ENCODE data around the gene DIPK2A.

Gene DIPK2A

DNA sequence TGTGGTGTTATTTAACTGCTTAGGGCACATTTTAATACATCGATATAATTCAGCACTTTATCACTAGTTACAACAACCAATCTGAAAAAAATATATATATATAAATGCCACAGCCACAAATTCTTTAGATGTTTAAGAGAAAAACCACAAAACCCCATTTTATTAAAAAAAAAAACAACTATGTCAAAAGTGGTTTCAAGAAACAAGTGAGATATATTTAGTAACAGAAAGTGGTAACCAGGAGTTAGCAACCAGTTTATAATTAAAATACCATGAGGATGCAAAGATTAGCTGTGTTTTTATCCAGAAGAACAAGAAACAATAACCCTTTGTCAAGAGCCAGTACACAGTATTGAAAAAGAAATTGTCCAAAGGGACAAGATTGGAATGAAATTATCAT is 14.8 kb upstream of the DIPK2A start:
- Histone ChIP-seq H3K9ac (ENCODE audit: low read length) (no peak overlapping the region), H3K27me3 (replicated peaks; ENCODE audit: control insufficient read depth, insufficient read depth, low read length) (no peaks in the 10 kb centered on the region), H3K36me3 (ENCODE audit: control insufficient read depth, insufficient read depth, low read length, severe bottlenecking) (no peaks in the 10 kb centered on the region), H3K9me3 (ENCODE audit: control insufficient read depth, low read length) (no peaks in the 10 kb centered on the region), H3K4me3 (ENCODE audit: low read length) (no peak overlapping the region), H3K4me1 (ENCODE audit: control insufficient read depth, insufficient read depth, low read length) (no peaks in the 10 kb centered on the region)
- peak; percentile 24 for DNase-seq (ENCODE audit: low read depth)

DNA sequence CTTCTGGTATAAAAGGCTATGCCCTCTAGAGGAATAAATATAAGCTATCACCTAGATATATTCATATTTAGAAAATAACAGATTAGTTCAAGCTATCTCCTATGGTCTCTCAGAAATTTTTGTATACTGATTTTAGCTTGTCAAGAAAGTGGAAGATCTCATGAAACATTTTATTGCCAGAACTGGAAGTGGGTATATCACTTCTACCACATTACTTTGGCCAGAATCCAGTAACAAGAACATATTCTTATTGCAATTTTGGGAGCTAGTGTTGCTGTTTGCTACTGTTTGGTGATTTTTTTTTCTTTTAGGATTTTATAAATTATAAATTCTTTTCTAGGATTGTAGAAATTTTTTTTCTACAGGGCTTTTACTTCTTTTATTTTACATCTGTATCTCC is 14.2 kb upstream of the DIPK2A start:
- H3K27me3 ChIP-seq (replicated peaks; ENCODE audit: control insufficient read depth, insufficient read depth, low read length): no peaks in the 10 kb centered on the region

DNA sequence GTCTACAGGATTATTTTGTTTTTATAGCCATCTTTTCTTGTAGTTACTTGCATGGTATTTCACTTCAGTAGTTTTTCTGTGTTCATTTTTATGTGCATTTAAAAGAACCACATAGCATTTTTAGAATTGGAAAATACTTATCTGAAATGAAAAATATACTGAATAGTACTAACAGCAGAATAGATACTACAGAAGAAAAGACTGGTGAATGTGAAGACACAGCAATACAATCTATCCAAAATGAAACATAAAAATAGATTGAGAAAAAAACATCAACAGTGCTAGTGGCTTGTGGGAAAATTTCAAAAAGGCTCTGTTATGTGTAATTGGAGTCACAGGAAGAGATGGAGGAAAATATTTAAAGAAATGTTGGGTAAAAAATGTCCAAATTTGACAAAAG is 12.7 kb upstream of the DIPK2A start:
- Histone ChIP-seq H3K36me3 (ENCODE audit: control insufficient read depth, insufficient read depth, low read length, severe bottlenecking) (no peaks in the 10 kb centered on the region), H3K27me3 (replicated peaks; ENCODE audit: control insufficient read depth, insufficient read depth, low read length) (no peaks in the 10 kb centered on the region), H3K9ac (ENCODE audit: low read length) (no peak overlapping the region), H3K4me1 (ENCODE audit: control insufficient read depth, insufficient read depth, low read length) (peaks cover 3% of the 10 kb centered on the region), H3K4me3 (ENCODE audit: low read length) (no peak overlapping the region), H3K9me3 (ENCODE audit: control insufficient read depth, low read length) (no peaks in the 10 kb centered on the region)
- DNase-seq (ENCODE audit: low read depth): no peak

More for the DNA sequence above, 14.2 kb upstream of the DIPK2A start:
- no peak overlapping the region for H3K4me3 ChIP-seq (ENCODE audit: low read length)
- H3K9me3 ChIP-seq (ENCODE audit: control insufficient read depth, low read length): no peaks in the 10 kb centered on the region
- H3K9ac ChIP-seq (ENCODE audit: low read length): no peak overlapping the region
- no peak for DNase-seq (ENCODE audit: low read depth)
- no peaks in the 10 kb centered on the region for H3K4me1 ChIP-seq (ENCODE audit: control insufficient read depth, insufficient read depth, low read length)
- H3K36me3 ChIP-seq (ENCODE audit: control insufficient read depth, insufficient read depth, low read length, severe bottlenecking): no peaks in the 10 kb centered on the region

DNA sequence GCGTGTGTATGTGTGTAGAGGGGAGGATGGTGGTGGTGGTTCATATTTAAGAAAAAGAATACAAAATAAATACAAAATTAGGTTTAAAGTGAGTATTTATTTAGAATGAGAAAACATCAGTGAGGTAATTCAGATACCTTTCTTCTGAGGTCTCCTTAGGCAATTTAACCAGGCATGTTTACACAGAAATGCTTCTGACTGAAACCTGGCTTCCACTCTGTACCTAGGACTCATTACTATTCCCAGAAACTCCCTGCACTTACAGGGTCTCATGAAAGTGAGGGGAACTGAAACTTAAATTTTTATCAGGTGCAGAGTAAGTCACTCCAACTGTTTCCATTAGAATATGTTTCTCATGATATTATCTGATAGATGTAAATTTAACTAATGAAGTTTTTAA is 10.3 kb upstream of the DIPK2A start:
- H3K36me3 ChIP-seq (ENCODE audit: control insufficient read depth, insufficient read depth, low read length, severe bottlenecking): no peaks in the 10 kb centered on the region
- no peak for DNase-seq (ENCODE audit: low read depth)
- no peaks in the 10 kb centered on the region for H3K9me3 ChIP-seq (ENCODE audit: control insufficient read depth, low read length)
- H3K9ac ChIP-seq (ENCODE audit: low read length): no peak overlapping the region
- peaks cover 3% of the 10 kb centered on the region for H3K4me1 ChIP-seq (ENCODE audit: control insufficient read depth, insufficient read depth, low read length)
- H3K4me3 ChIP-seq (ENCODE audit: low read length): no peak overlapping the region
- H3K27me3 ChIP-seq (replicated peaks; ENCODE audit: control insufficient read depth, insufficient read depth, low read length): no peaks in the 10 kb centered on the region

DNA sequence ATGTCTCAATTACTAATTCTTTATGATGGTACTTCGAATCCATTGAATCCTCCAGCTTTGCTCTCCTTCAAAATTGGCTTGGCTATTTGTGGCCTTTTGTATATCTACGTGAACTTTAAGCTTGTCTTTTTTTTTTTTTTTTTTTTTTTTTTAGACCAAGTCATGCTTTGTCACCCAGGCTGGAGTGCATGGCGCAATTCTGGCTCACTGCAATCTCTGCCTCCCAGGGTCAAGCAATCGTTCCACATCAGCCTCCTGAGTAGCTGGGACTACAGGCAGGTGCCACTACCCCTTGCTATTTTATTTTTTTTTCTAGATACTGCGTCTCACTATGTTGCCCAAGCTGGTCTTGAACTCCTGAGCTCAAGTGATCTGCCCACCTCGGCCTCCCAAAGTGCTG is 7.7 kb upstream of the DIPK2A start:
- no peak overlapping the region for H3K4me3 ChIP-seq (ENCODE audit: low read length)
- no peak for DNase-seq (ENCODE audit: low read depth)
- H3K9ac ChIP-seq (ENCODE audit: low read length): no peak overlapping the region
- H3K36me3 ChIP-seq (ENCODE audit: control insufficient read depth, insufficient read depth, low read length, severe bottlenecking): no peaks in the 10 kb centered on the region
- H3K9me3 ChIP-seq (ENCODE audit: control insufficient read depth, low read length): no peaks in the 10 kb centered on the region
- peaks cover 3% of the 10 kb centered on the region for H3K4me1 ChIP-seq (ENCODE audit: control insufficient read depth, insufficient read depth, low read length)
- H3K27me3 ChIP-seq (replicated peaks; ENCODE audit: control insufficient read depth, insufficient read depth, low read length): no peaks in the 10 kb centered on the region

DNA sequence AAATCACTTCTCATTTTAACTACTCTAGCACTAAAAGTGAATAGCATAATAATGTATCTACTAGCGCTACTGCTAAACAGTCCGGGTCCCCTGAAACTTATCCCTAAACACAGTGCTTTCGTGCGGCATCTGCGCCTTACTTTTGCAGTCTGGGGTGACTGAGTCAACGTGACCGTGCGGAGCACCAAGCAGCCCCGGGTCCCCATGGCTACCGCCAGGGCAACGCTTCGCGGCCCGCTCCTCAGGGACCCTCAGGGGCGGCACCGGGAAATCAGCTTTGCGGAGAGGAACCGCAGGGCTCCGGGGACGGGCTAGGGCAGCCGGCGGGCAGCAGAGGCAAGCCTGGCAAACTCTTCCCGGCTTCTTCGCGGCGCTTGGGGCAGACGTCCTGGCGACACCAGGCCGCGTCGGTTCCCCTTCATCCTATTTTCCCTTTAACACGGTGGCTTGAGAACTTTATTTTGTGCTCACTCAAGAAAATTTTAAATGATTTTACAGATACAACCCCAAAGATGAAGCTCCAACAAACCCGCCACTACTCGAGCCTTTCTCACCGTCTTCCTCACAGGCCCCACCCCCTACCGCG is 757 bp upstream of the DIPK2A start:
- H3K9me3 ChIP-seq (ENCODE audit: control insufficient read depth, low read length): no peaks in the 10 kb centered on the region
- H3K27me3 ChIP-seq (replicated peaks; ENCODE audit: control insufficient read depth, insufficient read depth, low read length): no peaks in the 10 kb centered on the region
- H3K4me1 ChIP-seq (ENCODE audit: control insufficient read depth, insufficient read depth, low read length): peaks cover 18% of the 10 kb centered on the region
- H3K36me3 ChIP-seq (ENCODE audit: control insufficient read depth, insufficient read depth, low read length, severe bottlenecking): no peaks in the 10 kb centered on the region
- H3K4me3 ChIP-seq (ENCODE audit: low read length): peak overlapping the region; percentile 95
- DNase-seq (ENCODE audit: low read depth): peak; percentile 86
- peak overlapping the region; percentile 92 for H3K9ac ChIP-seq (ENCODE audit: low read length)

DNA sequence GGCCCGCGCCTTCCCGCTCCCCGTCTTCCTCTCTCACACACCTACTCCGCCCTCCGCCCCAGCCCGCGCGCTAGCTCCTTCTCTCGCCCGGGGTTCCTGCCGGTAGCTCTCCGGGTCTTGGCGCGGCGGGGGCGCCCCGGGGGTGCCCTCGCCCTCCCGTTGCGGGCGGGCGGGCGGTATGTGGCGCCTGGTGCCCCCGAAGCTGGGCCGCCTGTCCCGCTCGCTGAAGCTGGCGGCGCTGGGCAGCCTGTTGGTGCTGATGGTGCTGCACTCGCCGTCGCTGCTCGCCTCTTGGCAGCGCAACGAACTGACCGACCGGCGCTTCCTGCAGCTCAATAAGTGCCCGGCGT is 507 bp downstream of the DIPK2A start:
- H3K9me3 ChIP-seq (ENCODE audit: control insufficient read depth, low read length): no peaks in the 10 kb centered on the region
- H3K27me3 ChIP-seq (replicated peaks; ENCODE audit: control insufficient read depth, insufficient read depth, low read length): no peaks in the 10 kb centered on the region
- peak overlapping the region; percentile 95 for H3K4me3 ChIP-seq (ENCODE audit: low read length)
- H3K4me1 ChIP-seq (ENCODE audit: control insufficient read depth, insufficient read depth, low read length): peaks cover 19% of the 10 kb centered on the region
- no peaks in the 10 kb centered on the region for H3K36me3 ChIP-seq (ENCODE audit: control insufficient read depth, insufficient read depth, low read length, severe bottlenecking)
- no peak for DNase-seq (ENCODE audit: low read depth)
- peak overlapping the region; percentile 92 for H3K9ac ChIP-seq (ENCODE audit: low read length)

DNA sequence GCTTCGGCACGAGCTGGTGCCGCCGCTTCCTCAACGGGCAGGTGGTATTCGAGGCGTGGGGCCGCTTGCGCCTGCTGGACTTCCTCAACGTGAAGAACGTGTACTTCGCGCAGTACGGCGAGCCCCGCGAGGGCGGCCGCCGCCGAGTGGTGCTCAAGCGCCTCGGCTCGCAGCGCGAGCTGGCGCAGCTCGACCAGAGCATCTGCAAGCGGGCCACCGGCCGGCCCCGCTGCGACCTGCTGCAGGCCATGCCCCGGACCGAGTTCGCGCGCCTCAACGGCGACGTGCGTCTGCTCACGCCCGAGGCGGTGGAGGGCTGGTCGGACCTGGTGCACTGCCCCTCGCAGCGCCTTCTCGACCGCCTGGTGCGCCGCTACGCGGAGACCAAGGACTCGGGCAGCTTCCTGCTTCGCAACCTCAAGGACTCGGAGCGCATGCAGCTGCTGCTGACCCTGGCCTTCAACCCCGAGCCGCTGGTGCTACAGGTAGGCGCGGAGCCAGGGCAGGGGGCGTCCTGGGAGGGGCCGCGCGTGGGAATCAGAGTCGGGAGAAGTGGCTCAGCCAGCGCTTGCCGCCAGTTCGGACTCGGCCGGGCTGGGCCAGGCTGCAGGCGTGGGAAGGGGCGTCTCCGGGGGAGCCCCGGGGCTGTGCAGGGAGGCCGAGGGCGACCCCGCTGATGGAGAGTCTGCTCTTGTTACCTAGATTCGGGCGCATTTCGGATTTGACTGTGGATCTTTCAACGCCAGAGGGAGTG is 1.1 kb downstream of the DIPK2A start:
- peak; percentile 93 for DNase-seq (ENCODE audit: low read depth)
- no peaks in the 10 kb centered on the region for H3K9me3 ChIP-seq (ENCODE audit: control insufficient read depth, low read length)
- H3K27me3 ChIP-seq (replicated peaks; ENCODE audit: control insufficient read depth, insufficient read depth, low read length): no peaks in the 10 kb centered on the region
- peak overlapping the region; percentile 92 for H3K9ac ChIP-seq (ENCODE audit: low read length)
- H3K4me1 ChIP-seq (ENCODE audit: control insufficient read depth, insufficient read depth, low read length): peaks cover 24% of the 10 kb centered on the region
- H3K36me3 ChIP-seq (ENCODE audit: control insufficient read depth, insufficient read depth, low read length, severe bottlenecking): no peaks in the 10 kb centered on the region
- H3K4me3 ChIP-seq (ENCODE audit: low read length): peak overlapping the region; percentile 95

DNA sequence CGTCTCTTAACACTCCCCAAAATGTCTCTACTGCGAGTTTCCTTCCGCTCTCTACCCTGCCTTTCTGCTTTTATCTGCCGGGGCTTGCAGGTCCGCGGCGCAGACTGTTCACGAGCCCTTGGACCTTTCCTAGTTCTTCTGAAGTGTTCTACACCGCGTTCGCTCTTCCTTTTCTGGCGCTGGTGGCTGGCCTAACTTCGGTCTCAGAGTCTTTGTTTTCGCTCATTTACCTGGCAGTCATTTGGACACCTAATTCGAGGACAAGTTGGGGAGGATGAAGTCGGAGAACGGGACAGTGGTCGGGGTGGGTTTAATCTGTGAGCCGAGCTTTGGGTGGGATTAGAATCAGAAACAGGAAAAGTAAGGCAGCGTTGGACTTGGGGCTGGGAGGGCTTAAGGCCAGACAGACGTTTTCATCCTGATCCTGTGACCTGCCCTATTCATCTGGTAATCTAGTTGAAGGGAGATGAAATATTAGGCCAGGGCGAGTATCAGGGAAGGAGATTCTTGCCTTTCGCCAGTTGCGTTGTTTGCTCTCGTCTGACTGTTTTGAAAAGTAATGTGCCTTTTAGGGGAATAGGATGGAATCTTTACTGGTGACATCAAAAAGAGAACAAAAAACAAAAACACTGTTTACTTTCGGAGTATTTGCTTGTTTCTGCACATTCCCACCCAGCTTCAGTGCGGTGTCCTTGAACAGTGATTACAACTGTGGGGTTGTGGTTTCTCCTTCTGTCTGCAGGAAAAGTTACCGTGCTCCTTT is 1.8 kb downstream of the DIPK2A start:
- Histone ChIP-seq H3K36me3 (ENCODE audit: control insufficient read depth, insufficient read depth, low read length, severe bottlenecking) (no peaks in the 10 kb centered on the region), H3K9me3 (ENCODE audit: control insufficient read depth, low read length) (no peaks in the 10 kb centered on the region), H3K4me1 (ENCODE audit: control insufficient read depth, insufficient read depth, low read length) (peaks cover 30% of the 10 kb centered on the region), H3K4me3 (ENCODE audit: low read length) (peak overlapping the region; percentile 95), H3K27me3 (replicated peaks; ENCODE audit: control insufficient read depth, insufficient read depth, low read length) (no peaks in the 10 kb centered on the region), H3K9ac (ENCODE audit: low read length) (peak overlapping the region; percentile 92)
- peak; percentile 57 for DNase-seq (ENCODE audit: low read depth)

DNA sequence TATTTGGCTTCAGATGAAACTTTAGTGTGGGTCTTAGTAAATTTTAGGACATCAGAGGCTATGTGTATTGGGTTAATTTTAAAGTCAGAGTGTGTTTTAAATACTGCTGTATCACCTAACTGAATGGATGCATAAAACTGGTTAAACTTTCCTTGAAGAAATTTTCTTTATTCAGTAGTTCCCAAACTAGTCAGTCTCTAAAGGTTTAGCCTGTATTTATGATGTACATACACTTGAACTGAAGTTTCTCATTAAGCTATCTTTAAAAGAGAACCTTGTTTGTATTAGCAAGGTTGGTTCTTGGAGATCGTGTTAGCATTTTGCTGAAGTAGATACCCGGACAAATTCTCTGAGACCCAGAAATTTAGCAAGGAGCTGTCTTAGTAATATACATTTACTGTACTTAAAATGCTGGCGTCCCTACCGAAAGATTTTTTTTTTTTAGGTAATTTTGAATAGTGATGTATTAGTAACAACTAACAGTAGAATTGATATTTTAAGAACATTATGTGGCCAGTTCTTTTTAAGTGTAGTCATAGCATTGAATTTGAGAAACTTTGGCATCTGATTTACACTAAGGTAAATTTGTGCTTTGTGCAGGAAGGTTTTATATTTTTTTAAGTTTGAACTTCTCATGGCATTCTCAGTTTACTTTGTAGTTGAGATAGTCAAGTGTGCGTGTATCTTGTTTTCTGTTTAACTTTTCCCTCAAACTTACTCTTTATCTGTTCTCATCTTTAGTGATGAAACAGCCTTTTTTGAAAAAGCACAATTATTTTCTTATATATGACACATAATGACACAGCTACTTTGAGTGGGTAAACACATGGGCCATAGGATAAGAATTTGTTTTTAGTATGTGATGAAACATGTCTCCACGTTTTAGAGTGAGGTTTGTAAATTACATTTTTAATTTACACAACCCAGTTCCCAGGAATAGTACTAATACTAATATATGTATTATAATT is 2.9 kb downstream of the DIPK2A start:
- peak; percentile 56 for DNase-seq (ENCODE audit: low read depth)
- no peaks in the 10 kb centered on the region for H3K27me3 ChIP-seq (replicated peaks; ENCODE audit: control insufficient read depth, insufficient read depth, low read length)
- H3K9me3 ChIP-seq (ENCODE audit: control insufficient read depth, low read length): no peaks in the 10 kb centered on the region
- peak overlapping the region; percentile 95 for H3K4me3 ChIP-seq (ENCODE audit: low read length)
- H3K4me1 ChIP-seq (ENCODE audit: control insufficient read depth, insufficient read depth, low read length): peaks cover 35% of the 10 kb centered on the region
- no peaks in the 10 kb centered on the region for H3K36me3 ChIP-seq (ENCODE audit: control insufficient read depth, insufficient read depth, low read length, severe bottlenecking)
- H3K9ac ChIP-seq (ENCODE audit: low read length): peak overlapping the region; percentile 92
